Epithelial cell of esophagus (primary cell): ENCODE data around the gene LNP1.

Source experiments
- DNase-seq: peaks from one replicate; pipeline ENCODE4 v3.0.0; 2010; ENCODE audit warnings: low read depth
- H3K4me3 ChIP-seq: 2 replicates; pipeline ENCODE4 v1.5.1; 2011; ENCODE audit warnings: mild to moderate bottlenecking, low read length, control low read depth
- TF ChIP-seq, protein P1 (sequence below): IDR thresholded peaks from 2 replicates; pipeline ENCODE4 v1.5.1; 2011; ENCODE audit warnings: low read depth, mild to moderate bottlenecking, low read length, control low read depth, inconsistent platforms; ENCODE audit not compliant: insufficient read depth; ENCODE audit errors: missing control alignments

LNP1 gene

DNA sequence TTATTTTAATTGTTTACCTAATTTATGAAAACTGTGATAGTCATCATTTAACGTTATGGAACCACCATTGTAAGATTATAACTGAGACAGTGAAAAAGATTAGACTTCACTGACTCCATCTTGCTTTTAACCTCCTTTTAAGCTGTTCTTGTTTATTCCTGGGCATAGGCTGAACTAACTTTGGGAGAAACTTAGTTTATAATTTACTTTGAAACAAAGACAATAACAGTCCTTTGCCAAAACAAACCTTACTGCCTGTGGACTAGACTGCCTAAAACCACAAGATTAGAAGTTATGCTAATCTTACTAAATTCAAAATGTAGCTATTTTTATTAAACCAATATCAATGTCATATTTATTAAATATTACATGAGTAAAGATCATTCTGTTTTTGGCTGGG, 46.7 kb downstream of the LNP1 start:
- H3K4me3 ChIP-seq: no peak overlapping the region
- TF ChIP-seq, protein P1, sequence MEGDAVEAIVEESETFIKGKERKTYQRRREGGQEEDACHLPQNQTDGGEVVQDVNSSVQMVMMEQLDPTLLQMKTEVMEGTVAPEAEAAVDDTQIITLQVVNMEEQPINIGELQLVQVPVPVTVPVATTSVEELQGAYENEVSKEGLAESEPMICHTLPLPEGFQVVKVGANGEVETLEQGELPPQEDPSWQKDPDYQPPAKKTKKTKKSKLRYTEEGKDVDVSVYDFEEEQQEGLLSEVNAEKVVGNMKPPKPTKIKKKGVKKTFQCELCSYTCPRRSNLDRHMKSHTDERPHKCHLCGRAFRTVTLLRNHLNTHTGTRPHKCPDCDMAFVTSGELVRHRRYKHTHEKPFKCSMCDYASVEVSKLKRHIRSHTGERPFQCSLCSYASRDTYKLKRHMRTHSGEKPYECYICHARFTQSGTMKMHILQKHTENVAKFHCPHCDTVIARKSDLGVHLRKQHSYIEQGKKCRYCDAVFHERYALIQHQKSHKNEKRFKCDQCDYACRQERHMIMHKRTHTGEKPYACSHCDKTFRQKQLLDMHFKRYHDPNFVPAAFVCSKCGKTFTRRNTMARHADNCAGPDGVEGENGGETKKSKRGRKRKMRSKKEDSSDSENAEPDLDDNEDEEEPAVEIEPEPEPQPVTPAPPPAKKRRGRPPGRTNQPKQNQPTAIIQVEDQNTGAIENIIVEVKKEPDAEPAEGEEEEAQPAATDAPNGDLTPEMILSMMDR: no peak
- no peak for DNase-seq

DNA sequence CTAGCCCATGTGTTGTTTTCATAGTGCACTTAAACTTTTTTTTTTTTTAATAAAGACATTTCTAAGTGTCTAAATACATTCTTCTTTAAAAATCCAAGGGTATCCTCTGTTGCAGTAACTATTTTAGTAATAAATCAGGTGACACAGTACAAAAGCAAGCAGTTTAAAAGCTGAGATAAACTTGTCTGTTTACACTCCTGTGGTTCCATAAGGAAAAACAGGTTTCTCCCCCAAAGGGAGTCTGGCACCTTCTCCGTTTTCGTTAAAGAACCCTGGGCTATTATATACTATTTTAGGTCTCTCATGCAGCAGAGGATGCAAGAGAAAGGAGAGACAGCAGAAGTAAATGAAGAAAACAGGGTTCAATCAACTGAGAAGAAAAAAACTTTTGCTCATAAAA, 47.9 kb downstream of the LNP1 start:
- no peak overlapping the region for H3K4me3 ChIP-seq
- DNase-seq: no peak
- TF ChIP-seq, protein P1: no peak

- no peak for DNase-seq
These were observed 53.3 kb downstream of the LNP1 start for GRCh38 chr3:100454677-100455076.

DNA sequence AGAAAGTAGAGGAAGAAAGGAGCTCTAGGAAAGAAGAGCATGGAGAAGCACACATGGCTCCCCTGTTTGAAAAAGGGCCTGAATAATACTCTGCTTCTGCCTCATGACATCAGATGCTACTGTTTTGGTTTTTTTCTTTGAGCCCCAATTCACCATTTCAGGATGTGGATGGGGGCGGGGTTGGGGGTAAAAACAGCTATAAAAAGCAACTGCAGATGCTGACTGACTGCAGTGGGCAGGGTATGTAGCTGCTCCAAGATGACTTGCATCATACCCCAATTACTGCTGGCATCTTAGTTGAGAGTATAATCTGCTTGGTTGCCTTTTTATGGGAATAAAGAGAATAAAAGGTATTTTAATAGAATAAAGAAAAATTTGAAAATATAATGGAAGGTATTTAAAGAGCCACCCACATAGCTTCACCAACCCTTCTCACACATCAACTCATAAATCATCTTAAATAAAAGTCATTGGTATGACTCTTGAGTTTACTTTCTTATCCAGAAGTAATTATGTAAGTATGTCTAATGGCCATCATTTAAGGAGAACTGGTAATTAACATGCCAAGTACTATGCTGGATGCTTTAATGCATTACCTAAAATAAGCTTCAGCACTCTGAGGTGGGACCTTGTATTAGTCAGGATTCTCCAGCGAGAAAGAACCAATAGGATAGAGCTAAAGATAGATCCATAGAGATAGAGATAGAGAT, 54.7 kb downstream of the LNP1 start:
- TF ChIP-seq, protein P1: no peak
- no peak for DNase-seq
- H3K4me3 ChIP-seq: no peak overlapping the region

More at GRCh38 chr3:100454677-100455076, 53.3 kb downstream of the LNP1 start:
- H3K4me3 ChIP-seq: no peak overlapping the region
- TF ChIP-seq, protein P1: no peak

GRCh38 chr3:100456745-100457144, 55.4 kb downstream of the LNP1 start:
- H3K4me3 ChIP-seq: no peak overlapping the region
- DNase-seq: no peak
- TF ChIP-seq, protein P1: no peak

DNA sequence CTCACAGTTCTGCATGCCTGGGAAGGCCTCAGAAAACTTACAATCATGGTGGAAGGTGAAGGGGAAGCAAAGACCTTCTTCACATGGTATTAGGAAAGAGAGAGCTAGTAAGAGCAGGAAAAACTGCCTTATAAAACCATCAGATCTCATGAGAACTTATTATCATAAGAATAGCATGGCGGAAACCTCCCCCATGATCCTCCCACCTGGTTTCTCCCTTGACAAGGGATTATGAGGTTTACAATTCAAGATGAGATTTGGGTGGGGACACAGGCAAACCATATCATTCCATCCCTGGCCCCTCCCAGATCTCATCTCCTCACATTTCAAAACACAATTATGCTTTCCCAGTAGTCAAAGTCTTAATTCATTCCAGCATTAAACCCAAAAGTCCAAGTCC, 56.5 kb downstream of the LNP1 start:
- no peak overlapping the region for H3K4me3 ChIP-seq
- TF ChIP-seq, protein P1: no peak
- no peak for DNase-seq

GRCh38 chr3:100458814-100459213, 57.5 kb downstream of the LNP1 start:
- DNase-seq: no peak
- TF ChIP-seq, protein P1: no peak
- H3K4me3 ChIP-seq: no peak overlapping the region
